DMS114 treated with DMSO at 0.1 percent for 48 hours (cell line): ENCODE results near the gene KCNK7.

Source experiments
- DNase-seq: peaks from one replicate; lab custom pipeline; 2025; ENCODE audit not compliant: unreplicated experiment; lab: John Stamatoyannopoulos, UW

Gene KCNK7

DNA sequence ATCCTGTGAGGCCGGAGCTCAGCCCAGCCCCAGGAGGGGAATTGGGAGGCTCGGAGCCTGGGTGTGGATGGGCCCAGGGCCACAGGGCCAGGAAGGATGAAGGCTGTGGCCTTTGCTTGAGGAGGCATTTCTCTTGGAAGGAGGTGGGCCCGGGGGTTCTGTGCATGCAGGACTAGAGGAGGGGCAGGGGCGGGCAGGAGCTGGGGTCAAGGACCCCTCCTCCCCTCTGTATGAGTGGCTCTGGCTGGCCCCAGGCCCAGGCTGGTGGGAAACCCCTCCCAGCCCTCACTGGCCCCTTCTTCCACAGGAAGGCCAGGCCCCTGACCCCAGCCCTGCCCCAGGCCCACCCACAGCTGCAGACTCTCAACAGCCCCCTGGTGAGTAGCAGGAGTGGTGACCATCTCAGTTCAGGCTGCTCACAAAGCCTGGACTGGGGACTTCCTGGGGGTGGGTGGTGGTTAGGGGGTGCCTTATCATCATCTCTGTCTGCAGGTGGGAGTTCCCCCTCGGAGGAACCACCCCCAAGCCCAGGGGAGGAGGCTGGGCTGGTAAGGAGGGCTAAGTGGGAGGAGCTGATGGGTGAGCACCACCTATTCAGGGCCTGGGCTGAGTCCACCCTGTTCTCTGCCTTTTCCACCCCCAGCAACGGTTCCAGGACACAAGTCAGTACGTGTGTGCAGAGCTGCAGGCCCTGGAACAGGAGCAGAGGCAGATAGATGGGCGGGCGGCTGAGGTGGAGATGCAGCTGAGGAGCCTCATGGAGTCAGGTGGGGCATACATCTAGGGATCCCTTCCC lies 6.0 kb downstream of the KCNK7 start:
- no peak for DNase-seq

DNA sequence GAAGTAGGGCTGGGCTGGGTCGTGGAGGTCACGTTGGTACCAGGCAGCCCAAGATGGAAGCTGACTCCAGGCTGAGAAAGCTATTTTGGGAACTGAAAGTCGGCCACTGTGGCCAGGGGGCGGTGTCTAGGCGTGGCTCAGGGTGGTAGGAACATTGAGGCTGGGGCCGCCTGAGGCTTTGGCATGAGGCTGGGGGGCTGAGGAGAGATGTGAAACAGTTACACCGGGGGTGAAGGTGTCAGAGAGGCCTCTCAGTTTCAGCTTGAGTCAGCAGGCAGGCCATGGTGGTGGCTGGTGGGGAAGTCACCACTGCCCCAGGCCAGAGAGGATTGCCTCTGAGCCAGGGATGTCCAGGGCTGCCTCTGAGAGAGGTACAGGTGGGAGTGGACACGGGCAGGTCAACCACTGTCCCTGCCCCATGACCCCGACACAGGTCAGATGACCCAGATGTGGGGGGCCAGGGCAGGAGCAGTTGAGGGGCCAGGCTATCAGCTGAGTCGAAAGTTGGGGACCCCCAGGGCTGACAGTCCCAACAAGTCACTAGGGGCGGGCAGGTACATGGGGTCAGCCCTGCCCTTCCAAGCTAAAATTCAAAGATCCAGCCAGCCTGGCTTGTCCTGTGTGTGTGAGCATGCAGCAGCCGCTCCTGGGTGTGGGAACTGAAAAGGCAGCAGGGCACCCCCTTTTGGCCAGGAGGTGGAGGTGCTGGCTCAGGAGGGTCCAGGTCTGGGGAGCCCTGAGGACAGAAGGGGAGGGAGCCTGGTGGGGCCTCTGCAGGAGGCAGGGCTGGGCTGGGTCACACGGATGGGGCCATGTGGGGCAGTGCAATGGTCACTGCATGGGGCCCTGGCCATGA lies 7.2 kb downstream of the KCNK7 start:
- DNase-seq: no peak

DNA sequence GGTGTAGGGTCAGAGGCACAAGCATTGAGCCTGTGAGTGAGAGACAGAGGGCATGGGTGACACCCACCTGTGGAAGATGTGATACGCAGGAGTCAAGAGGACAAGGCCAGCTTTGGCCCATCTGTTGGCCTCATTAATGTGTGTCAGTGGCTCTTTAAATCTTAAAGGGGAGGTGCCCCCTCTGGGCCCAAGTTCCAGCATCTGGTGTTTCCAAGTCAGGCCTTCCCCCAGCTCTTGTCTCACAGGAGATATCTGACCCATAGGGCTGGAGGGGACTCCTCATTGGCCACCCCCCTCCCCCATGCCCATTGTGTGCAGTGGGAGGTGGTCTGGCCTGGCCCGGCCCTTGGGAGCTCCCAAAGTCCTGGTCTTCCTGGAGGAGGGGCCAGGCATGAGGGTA lies 8.9 kb downstream of the KCNK7 start:
- no peak for DNase-seq

DNA sequence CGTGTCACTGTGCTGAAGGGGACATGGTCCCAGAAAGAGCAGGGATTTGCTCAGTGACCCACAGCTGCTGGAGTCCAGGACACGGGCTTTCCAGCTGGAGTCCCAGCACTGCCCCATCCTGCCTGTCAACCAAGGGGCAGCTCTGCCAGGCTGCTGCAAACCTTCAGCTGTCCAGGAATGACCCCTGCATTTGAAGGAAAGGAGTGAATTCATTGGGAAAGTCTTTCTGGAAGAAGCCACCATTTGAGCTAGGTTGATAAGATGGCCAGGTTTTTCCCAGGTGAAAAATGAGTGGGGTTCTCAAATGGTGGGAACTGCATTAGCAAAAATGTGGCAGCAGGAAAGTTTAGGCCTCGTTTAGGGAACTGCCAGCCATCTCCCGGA lies 9.4 kb downstream of the KCNK7 start:
- DNase-seq: no peak

DNA sequence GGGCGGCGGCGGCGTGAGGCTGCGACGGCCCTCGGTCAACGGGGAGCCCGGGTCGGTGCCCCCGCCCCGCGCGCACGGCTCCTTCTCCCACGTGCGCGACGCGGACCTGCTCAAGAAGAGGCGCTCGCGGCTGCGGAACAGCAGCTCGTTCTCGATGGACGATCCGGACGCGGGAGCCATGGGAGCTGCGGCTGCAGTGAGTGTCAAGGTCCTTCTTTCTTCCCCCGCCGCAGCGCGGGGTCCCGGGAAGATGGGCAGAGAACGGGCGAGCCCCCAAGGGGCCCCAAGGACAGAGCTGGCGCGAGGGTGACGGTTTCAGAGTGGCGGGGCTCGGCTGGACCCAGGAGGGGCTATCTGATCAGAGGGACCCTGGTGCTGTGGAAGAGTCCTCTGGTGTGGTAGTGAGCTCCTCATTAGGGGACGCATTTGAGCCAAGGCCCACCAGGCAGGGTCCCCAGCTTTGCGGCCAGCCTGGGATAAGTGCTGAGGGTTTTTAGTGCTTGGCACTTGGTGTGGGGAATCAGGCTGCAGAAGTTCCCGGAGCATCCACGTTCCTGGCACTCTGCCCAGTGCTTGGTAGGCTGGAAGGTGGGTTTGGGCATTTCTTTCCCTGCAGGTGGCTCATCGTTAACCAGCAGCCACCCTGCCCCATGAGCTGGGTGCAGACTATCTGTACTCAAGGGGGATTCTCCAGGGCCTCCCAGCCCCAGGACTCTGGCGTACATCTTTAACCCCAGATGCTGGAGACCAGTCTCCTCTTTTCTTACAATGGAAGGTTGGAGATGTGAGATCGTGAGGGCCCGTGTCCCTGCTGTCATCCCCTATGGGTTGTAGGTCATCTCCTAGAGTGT lies 10.0 kb downstream of the KCNK7 start:
- DNase-seq: no peak

DNA sequence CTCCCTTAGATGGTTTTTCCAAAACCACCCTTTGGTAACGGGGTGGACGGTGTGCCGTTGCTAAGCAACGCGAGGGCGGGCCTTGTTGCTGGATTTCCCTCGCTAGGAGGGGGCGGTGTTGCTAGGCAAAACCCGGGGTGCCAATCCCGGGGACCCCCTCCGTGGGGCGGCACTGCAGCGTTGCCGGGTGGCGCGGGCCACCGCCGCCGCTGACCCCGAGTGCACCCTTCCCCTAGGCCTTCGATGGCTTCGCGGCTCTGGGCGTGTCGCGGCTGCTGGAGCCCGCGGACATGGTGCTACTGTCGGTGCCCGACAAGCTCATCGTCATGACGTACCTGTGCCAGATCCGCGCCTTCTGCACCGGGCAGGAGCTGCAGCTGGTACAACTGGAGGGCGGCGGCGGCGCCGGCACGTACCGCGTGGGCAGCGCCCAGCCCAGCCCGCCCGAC lies 10.9 kb downstream of the KCNK7 start:
- no peak for DNase-seq

DNA sequence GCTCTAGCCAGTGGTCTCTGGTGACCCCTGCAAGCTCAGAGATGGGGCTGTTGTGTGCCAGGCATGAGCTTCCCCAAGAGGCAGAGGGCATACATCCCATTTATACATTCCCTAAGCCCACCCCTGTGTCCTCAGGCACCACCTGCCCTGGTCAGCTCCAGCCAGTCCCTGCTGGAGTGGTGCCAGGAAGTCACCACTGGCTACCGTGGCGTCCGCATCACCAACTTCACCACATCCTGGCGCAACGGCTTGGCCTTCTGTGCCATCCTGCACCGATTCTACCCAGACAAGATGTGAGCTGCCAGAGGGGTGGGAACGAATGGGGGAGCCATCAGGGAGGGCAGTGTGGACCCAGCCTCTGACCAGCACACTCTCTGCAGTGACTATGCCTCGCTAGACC lies 11.5 kb downstream of the KCNK7 start:
- DNase-seq: no peak

DNA sequence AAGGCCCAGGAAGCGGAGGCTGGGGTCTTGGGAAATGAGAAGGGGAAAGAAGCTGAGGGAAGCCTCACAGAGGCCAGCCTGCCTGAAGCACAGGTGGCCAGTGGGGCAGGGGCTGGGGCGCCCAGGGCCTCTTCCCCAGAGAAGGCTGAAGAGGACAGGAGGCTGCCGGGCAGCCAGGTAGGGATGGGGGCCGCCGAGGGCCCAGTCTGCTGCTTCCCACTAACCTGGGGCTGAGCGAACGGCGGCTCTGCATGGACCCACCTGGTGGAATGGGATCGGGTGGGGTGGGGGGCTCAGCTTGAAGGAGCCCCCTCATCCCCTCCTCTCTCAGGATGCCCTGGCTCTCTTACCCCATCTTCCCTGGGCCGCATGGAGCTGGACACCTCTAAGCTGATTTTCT lies 12.0 kb downstream of the KCNK7 start:
- no peak for DNase-seq

DNA sequence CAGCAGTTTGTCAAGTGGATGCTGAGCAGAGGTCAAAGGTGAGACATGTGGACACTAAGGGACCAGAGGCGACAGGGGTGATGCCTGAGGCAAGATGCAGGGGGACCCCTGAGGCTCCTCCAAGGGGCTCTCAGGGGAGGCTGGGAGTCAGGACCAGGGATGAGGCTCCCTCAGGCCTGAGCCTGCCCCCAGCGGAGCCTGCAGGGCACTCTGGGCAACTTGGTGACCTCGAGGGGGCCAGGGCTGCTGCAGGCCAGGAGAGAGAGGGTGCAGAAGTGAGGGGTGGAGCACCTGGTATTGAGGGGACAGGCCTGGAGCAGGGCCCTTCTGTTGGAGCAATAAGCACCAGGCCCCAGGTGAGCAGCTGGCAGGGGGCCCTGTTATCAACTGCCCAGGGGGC lies 13.7 kb downstream of the KCNK7 start:
- no peak for DNase-seq

DNA sequence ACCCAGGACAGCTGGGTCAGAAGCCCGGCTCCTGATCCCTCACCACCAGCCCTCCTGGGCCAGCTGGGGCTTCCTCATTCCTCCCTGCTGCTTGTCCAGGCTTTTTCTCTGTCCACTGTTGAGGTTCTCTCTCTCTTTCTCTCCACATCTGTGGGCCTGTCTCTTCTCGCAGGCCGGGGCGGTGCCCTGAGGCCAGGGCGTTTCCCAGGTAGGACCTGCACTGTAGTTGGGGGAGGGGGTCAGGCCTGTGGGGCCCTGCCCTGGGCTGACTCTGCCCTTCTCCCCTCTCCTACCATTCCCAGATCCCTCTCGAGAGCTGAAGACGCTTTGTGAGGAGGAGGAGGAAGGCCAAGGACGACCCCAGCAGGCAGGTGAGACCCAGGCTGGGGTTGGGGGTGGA lies 14.8 kb downstream of the KCNK7 start:
- DNase-seq: no peak

DNA sequence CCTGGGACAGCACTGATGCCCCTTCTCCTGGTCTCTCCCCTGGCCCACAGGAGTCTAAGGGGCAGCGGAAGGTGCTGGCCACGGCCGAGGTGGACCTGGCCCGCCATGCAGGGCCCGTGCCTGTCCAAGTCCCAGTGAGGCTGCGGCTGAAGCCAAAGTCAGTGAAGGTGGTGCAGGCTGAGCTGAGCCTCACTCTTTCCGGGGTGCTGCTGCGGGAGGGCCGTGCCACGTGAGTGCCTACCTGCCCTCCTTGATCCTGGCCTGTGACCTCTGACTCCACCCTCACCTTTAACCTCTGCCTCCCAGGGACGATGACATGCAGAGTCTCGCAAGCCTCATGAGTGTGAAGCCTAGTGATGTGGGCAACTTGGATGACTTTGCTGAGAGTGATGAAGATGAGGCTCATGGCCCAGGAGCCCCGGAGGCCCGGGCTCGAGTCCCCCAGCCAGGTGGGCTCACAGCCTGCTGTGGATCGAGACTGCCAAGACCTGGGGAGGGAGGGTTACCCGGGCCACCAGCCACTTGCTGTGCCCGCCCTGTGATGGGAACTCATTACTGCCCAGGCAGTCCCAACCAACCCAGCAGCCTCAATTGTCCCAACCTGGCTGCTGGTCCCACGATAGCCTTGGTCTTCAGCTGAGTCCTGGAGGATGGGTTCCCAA lies 15.4 kb downstream of the KCNK7 start:
- DNase-seq: no peak

DNA sequence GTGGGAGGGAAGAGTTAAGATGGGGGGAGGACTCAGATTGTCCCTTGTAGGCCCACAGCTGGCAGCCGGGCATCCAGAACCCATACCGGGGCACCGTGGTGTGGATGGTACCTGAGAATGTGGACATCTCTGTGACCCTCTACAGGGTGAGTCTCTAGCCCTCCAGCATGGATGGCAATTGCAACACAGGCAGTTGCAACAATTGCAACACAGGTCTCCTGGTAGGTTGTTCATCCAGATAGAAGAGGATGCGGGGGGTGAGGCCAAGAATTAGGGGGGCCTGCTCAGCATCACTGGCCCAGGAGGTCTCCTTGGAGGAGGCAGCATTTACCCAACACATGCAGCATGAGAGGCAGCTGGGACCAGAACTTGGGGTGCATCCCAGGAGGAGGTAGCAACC lies 16.3 kb downstream of the KCNK7 start:
- no peak for DNase-seq

DNA sequence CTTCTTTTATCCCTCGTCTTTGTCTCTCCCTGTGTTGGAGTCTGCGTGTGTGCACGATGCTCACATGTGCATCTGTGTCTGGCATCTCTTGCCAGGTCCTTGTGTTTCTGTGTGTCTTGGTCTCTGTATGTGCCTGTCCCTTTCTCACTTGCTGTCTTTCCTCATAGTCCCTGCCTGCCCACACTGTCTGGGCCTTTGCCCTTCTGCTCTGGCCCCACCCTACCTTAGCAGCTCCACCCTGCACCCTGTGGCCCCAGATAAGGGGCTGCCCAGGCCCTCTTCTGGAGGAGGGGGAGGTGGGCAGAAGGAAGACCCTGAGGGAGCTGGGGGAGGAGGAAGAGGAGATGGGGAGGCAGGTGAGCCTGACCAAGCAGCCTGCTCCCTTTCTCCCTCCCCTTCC lies 16.9 kb downstream of the KCNK7 start:
- DNase-seq: no peak

DNA sequence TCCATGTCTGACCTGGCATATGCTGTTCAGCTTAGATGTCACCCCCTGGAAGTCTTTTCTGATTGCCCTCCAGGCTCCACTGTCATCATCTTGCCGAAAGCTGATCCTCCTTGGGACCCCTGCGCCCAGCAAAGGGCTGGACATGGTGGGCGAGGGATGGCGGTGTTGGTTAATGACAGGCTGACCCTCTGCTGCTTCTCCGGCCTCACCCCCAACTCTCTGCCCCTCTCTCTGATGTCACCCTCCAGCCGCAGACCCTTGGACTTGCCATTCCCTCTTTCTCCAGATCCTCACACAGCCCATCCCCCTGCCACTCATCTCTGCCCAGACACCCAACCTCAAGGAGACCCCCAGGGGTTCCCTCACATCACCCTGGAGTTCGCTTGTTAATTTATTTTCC lies 17.5 kb downstream of the KCNK7 start:
- no peak for DNase-seq

DNA sequence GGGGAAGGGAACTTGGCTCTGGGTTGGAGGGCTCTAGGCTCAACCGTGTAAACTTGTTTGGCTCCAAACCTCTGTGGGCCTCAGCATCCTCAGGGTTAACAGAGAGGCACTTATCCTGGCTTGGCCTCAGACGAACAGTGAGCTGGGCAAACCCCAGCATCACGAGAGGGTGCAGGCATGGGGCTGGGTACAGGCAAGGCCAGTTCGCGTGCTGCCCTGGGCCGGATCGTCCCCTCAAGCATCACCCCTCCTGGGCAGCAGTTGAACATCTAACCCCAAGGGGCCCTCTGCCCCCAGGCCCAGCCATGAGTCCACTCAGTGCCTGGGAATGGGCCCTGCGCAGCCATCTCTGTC lies 17.9 kb downstream of the KCNK7 start:
- DNase-seq: no peak

DNA sequence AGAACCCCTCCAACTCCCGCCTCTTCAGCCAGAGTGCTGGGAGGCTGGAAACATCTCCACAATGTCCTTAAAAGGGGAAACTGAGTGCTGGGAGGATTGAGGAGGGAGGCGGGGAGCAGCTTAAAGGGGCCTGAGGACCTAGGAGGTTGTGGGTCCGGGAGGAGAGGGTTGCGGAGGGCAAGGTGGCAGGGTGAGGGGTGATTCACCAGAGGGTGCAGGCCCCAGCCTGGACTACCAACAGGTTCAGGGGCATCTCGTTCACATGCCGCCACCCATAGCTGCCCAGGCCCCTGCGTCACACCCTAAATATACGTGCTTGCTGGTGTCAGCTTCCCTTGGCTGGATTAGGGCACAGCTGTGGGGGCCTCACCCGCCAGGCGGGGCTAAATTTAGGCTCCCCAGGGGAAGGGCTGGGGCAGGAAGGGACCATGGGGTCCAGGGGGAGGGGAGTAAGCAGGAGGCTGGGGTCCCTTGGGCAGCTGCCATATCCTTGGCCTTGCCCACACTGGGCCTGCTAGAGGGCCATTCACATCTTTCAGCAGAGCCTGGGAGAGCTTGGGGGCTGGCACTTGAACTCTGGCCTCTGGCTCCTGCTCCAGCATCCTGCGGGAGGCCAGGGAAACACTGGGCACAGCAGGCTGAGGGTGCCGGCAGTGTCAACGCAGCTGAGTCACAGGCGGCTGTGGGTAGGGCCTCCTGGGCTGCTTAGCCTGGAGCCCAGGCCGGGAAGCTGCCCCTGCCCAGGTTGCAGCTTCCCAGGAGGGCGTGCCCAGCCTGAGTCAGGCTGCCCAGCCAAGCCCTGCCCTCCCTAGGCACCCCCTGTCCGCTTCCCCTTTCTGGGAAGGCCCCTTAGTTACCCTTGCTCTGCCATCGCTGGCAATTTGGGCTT lies 18.5 kb downstream of the KCNK7 start:
- no peak for DNase-seq

DNA sequence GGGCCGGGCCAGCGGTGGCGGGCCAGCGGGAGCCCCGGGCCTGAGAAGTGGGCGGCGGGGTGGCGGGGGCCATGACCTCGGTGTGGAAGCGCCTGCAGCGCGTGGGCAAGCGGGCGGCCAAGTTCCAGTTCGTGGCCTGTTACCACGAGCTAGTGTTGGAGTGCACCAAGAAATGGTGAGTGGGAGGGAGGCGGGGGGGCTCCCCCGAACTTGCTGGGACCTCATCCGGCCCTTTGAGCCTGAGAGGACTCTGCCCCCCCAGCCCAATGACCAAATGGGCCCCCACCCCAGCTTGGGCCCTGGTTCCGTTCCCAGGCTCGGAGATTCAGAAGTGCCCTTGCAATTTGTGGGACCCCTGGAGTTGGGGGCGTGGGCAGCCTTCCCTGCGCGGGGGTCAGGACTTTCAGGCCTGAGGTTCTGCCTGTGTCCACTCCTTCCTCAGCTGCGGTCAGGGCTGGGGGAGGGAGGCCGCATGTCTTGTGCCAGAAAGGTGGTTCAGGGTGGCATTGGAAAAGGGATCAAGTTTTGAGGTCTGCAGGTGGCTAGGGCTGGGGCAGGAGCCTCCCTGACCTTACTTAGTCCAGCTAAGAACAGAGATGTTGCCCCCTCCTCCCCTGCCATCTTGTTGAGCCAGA lies 19.3 kb downstream of the KCNK7 start:
- DNase-seq: no peak

DNA sequence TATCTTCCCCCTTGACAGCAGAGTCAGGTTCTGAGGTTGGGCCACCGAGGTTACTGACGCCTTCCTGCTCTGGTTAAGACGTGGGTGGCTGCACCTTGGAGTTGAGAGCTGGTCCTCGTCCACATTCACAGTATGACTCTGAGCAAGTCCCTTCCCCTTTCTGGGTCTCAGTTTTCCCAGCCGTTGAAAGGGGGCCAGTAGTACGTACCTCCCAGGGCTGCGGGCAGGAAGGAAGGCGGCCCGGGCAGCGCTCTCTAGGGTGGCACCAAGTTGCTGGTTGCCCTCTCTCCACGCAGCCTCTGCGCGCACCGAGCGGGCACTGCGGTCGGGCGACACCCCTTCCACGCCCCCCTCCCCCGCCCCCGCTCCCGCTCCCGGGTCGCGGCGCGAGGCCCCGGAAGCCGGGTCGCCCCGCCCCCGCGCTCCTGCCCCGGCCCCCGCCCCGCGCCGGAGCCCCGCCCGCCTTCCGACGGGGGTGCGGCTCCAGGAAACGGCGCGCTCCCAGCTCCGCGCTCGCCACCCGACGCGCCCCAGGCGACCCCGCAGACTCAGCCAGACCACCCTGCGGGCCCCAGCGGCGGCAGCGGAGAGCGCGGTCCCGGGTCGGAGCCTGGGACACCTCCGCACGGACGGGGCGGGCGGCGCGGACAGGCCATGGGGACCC lies 19.9 kb downstream of the KCNK7 start, which contains the start of gene EHBP1L1:
Gene EHBP1L1, plus strand, starts transcription at position 486 of the 664 bp plus-strand sequence. CDS start 250 bp downstream, outside the sequence.
- no peak for DNase-seq
